Measurements from ENCODE around the gene ACTL6A. TPM values are rescaled to one million over a fixed set of nuclear protein-coding genes. Genes with fewer than 3 reads are reported as not detected.

The ACTL6A gene
- polyA plus RNA-seq, 3 donors: 91.3 to 107 (median 99.8) TPM

DNA sequence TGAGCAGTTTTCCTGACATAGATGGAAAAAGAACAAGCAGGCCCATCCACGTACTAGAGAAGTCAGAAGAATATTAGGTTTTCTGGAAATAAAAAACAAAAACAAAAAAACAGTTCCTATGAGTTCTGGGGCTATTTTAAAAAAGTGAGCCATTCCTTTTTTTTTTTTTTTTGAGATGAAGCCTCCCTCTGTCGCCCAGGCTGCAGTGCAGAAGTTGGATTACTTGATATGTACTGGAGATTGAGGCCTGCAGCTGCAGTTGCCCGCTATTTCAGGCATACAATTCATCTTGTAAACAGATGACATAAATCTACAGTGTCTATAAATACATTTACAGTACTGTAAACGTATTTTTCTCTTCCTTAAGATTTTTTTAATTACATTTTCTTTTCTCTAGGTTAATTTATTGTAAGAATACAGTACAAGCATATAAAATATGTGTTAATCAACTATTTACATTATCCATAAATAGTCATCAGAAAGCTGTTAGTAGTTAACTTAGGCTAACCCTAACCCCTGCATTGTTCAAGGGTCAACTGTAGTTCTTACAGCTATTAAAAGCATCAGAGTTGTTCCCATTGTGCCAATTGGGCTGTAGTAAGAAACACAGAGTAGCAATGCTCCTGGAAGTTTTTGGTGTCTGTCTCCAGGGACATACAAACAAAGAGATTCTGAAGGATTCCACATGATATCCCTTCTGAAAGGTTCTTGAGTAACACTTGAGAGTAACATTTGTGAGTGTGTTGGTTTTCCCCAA, 11.2 kb upstream of the ACTL6A start:
- DNase-seq (ENCODE audit: extremely low read depth in 1 of 11, low read depth in 9 of 11, low spot score in 4 of 11): no peak

DNA sequence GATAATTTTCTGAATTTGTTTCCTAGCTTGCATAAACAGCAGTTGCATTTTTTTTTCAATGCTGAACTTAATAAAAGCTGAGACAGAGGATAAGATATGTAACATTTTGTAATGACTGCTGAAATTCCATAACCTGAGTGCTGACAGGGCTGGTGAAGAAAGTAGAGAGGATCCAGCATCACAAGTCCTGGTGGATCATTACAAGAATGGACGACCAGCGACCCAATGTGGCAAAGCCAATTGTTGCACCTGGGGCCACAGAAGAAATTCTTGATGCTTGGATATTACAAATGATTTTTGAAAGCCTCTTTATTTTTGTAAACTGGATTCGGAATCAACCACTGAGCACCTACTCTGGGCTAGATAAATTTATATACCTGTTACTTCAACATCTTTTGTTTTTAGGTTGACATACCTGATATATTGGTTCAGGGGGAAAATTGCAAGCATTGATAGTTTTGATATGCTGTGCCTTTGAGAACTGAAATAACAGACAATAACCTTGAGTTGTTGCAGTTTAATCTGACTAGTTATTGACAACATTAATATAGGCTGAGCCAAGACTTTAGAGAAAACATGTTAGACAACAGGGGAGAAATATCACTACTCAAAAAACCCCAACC, 3.9 kb upstream of the ACTL6A start:
- peak in 9 of 11 donors; percentile 13 to 55 (median 36) for DNase-seq (ENCODE audit: extremely low read depth in 1 of 11, low read depth in 9 of 11, low spot score in 4 of 11)

- DNase-seq (ENCODE audit: extremely low read depth in 1 of 11, low read depth in 9 of 11, low spot score in 4 of 11): no peak
Observed at GRCh38 chr3:179560791-179561190, 1.9 kb upstream of the ACTL6A start.

DNA sequence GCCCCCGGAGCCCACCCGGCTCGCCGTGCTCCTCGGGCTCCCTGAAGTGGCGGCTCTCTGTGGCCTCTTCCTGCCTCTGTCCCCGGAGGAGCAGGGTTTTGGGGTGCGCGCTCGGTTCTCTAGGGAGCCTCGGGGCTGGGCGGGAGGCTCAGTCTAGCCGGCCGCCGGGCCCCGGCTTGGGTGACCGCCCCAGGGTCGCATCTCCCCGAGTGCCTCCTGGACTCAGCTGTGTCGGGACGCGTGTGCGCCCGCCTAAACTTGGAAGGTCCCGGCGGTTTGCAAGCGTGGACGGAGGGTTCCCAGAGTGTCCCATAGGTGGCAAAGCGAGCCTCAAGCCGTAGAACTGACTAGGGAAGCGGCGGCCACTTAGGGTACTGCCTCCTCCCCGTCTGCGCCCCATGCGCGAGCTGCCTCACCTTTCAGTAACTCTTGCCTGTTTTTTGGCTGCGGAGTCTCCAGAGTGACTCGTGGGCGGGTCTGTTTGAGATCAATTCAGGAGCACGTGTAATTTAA, 601 bp downstream of the ACTL6A start:
- peak in 9 of 11 donors; percentile 35 to 63 (median 48) for DNase-seq (ENCODE audit: extremely low read depth in 1 of 11, low read depth in 9 of 11, low spot score in 4 of 11)

DNA sequence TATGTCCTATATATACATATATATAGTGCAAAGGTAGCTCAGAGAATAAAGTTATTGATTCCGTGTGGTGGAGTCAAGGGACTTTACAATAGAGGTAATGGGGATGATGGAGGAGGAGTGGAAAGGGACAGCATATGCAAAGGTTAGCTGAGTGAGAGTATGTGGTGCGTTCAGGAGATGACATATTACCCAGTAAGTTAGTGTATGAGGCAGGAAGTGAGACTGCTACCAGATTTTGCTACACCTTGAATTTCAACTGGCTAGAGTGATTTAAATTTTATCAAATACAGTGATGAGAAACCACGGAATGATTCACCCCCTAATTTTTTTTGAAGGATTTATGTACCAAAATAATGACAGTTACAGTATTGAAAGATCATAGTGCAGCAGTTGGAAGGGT, 2.8 kb downstream of the ACTL6A start:
- DNase-seq (ENCODE audit: extremely low read depth in 1 of 11, low read depth in 9 of 11, low spot score in 4 of 11): no peak

GRCh38 chr3:179580992-179581391, 18.3 kb downstream of the ACTL6A start:
- no peak for DNase-seq (ENCODE audit: extremely low read depth in 1 of 11, low read depth in 9 of 11, low spot score in 4 of 11)

DNA sequence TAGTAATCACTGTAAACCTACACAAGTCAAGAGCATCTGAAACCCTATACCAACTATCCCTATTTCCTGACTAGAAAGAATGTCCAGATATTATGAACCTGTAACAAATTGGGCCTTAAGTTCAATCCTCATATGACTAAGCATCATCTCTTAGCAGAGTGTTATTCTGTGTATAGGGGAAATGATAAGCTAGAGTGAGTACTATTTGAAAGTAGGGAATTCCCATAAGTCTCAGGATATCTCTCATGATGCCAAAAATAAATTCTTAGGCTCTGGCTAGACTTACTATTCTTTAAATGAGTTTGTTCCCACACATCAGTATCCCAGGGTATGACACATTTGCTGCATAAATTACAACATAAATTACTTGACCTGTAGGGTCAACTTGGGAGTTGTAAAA, 26.4 kb downstream of the ACTL6A start:
- no peak for DNase-seq (ENCODE audit: extremely low read depth in 1 of 11, low read depth in 9 of 11, low spot score in 4 of 11)

- no peak for DNase-seq (ENCODE audit: extremely low read depth in 1 of 11, low read depth in 9 of 11, low spot score in 4 of 11)
Observed at GRCh38 chr3:179590669-179591068, 27.9 kb downstream of the ACTL6A start.

- DNase-seq (ENCODE audit: extremely low read depth in 1 of 11, low read depth in 9 of 11, low spot score in 4 of 11): no peak
Observed at GRCh38 chr3:179591313-179591712, 28.6 kb downstream of the ACTL6A start.

DNA sequence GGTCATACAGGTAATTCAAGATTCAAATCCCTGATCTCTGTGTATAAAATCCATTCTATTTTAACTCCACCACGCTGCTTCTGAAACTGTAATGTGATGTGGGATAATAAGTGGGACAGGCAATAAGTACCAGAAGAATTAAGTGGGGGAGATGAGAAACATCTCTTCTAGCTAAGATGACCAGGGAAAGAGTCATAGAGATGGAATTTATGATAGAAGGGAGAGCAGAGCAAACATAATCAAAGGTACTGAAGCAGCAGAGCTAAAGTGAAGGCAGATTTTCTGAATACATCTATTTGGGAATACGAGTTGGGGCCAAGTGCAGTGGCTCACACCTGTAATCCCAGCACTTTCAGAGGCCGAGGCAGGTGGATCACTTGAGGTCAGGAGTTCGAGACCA, 36.8 kb downstream of the ACTL6A start:
- no peak for DNase-seq (ENCODE audit: extremely low read depth in 1 of 11, low read depth in 9 of 11, low spot score in 4 of 11)

DNA sequence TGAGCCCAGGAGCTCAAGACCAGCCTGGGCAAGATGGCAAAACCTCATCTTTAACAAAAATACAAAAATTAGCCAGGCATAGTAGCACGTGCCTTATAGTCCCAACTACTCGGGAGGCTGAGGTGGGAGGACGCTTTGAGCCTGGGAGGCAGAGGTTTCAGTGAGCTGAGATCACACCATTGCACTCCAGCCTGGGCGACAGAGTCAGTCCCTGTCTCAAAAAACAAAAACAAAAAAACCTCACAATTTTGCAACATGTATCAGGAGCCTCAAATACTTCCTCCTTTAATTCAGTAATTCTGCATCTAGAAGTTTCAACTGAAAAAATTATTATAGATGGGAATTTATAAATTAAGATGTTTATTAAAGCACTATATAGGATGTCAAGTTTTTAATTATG, 40.6 kb downstream of the ACTL6A start:
- DNase-seq (ENCODE audit: extremely low read depth in 1 of 11, low read depth in 9 of 11, low spot score in 4 of 11): no peak

DNA sequence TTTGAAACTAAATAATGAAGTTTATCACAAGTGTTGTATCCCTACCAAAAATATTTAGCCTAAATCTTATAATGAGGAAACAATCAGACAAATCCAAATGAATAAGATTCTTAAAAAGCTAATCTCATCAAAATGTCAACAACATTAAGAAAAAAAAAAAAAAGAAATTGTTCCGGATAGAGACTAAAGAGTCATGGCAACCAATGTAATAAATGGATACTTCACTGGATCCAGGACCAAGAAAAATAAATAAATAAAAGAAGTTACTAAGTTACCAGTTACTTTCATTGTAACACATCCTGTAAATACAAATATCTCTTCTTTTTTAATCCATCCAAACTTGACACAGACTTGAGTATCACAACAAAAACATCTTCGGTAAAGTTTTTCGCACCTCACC, 41.1 kb downstream of the ACTL6A start:
- DNase-seq (ENCODE audit: extremely low read depth in 1 of 11, low read depth in 9 of 11, low spot score in 4 of 11): peak in 3 of 11 donors; percentile 0 to 15 (median 0)

DNA sequence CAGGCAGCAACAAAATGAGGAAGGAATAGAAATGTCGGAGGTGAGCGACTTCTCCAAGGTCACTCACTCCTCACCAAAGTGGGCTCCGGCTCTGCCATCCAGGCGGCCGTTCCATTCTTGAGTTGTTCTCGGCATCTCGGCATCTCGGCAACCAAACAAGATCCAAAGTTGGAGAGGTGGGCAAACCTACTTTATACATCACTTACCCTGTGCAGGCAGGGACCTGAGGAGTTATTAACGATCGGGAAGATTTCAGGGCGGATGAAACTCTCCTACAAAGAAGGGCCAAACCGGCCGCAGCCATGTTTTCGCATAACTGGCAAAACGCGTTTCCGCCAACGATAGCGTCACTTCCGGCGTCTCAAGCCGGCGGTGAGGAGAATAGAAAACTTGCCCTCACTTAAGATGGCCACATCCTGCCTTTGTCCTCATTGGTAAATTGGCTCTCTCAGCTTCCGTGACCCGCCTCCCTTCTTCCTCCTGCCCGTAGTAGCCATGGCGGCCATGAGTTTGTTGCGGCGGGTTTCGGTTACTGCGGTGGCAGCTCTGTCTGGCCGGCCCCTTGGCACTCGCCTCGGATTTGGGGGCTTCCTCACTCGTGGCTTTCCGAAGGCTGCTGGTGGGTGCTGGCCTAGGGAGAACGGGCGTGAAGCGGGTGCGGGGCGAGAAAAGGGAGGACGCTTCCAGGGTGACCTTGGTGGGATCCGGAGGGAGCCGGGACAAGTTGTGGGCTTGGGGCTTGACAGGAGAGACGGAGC, 41.8 kb downstream of the ACTL6A start, which contains the start of the genes MRPL47 and NDUFB5:
TSS of gene MRPL47 (minus strand) at position 318 of the 758 bp plus-strand sequence. CDS start at position 304, 14 bp downstream.
TSS of gene NDUFB5 (plus strand) at position 474 of the 758 bp plus-strand sequence. CDS start at position 496, 22 bp downstream.
- DNase-seq (ENCODE audit: extremely low read depth in 1 of 11, low read depth in 9 of 11, low spot score in 4 of 11): peak; percentile 96 to 99 (median 97)

- DNase-seq (ENCODE audit: extremely low read depth in 1 of 11, low read depth in 9 of 11, low spot score in 4 of 11): no peak
Observed at GRCh38 chr3:179606534-179607085, 43.9 kb downstream of the ACTL6A start.

GRCh38 chr3:179608931-179609720, 46.4 kb downstream of the ACTL6A start:
- no peak for DNase-seq (ENCODE audit: extremely low read depth in 1 of 11, low read depth in 9 of 11, low spot score in 4 of 11)

DNA sequence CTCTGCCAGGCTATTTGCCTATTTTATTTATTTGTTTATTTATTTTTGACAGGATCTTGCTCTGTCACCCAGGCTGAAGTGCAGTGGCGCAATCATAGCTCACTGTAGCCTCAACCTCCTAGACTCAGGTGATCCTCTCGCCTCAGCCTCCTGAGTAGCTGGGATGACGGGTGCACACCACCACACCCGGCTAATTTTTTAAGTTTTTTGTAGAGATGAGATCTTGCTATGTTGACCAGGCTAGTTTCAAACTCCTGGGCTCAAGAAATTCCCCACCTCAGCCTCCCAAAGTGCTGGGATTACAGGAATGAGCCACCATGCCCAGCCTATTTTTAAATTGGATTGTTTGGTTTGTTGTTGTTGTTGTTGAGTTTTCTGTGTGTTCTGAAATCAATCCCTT, 47.3 kb downstream of the ACTL6A start:
- no peak for DNase-seq (ENCODE audit: extremely low read depth in 1 of 11, low read depth in 9 of 11, low spot score in 4 of 11)

GRCh38 chr3:179613807-179614206, 51.1 kb downstream of the ACTL6A start:
- no peak for DNase-seq (ENCODE audit: extremely low read depth in 1 of 11, low read depth in 9 of 11, low spot score in 4 of 11)

- no peak for DNase-seq (ENCODE audit: extremely low read depth in 1 of 11, low read depth in 9 of 11, low spot score in 4 of 11)
Observed at GRCh38 chr3:179615458-179616173, 52.9 kb downstream of the ACTL6A start.
